Pulmonary artery endothelial cell (primary cell): Measurements from ENCODE around the gene TJAP1. TPM values are rescaled to one million over a fixed set of nuclear protein-coding genes. Genes with fewer than 3 reads are reported as not detected.
"Not testable (repeated sequence)": the region's sequence is repeated elsewhere in the genome, so short reads cannot be mapped to it uniquely, and the experiment has no call there.

Source experiments
- DNase-seq: peaks from one replicate; pipeline ENCODE4 v3.0.0-alpha.2; 2011; ENCODE audit warnings: low read depth, low spot score
- total RNA-seq: library from RNA; depleted of rRNA; stranded (reverse); fragments of >200 nt; gene quantifications from 2 replicates; pipeline ENCODE4 v1.2.3, GENCODE V29; 2014

Gene TJAP1
- total RNA-seq, 1 donor from 2014 or later, result 8.9 TPM

DNA sequence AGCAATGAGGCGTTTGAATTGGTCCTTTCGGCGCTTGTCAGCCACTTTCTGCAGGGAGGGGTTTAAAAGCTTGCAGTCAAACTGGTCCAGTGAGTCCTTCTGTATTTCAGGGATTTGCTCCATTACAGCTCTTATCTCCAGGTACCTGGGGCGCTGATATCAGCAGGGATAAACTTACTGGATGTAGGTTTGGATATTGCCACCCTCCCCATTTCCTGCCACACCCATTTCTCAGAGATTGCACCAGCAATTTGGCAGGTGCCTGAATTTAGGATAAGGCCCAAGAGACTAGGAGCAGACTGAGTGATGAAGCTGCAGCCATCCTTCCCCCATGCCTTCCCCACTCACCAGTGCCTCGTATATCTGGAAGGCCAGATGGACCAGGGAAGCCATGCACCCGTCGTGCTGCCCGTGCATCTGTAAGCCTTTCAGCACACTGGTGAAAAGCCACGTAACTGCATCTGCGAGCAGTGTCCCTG, 47.2 kb downstream of the TJAP1 start:
- no peak for DNase-seq

DNA sequence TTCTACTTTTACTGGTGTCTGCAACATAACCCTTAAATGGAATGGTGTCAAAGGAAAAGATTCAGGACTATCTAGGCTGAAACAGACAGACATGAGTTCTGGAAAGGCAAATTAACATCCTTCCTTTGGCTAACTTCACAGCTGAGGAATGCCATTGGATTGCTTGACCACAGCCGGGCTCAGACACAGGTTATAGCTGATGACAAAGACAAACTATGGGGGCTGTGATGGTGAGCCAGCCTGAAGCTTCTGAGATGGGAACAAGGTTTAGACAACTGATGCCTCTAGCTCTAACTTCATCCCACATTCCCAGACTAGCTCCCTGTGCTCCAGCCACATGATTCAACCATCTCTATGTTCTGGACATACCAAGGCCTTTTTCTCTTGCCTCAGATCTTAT, 54.8 kb downstream of the TJAP1 start:
- DNase-seq, result no peak

- DNase-seq, result not testable (repeated sequence)
These were observed 61.6 kb downstream of the TJAP1 start for GRCh38 chr6:43538986-43539385.

DNA sequence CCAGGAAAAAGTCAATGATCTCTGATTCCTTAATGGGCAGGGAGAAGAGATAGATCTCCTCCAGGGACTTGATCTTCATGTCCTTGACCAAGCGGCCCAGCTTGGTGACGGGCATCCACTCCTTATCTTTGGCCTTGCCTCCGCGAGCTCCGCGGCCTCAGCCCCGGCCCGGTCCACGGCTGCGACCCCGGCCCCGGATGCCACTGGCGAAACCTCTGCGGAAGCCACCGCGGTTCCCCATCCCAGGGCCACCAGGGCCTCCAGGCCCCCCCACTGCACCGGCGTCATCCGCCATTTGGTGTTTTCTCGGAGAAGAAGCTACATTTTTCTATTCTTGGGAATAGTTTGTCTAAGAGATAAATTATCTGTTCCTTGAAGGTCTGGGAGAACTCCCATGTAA, 62.0 kb downstream of the TJAP1 start:
- DNase-seq, result not testable (repeated sequence)

- no peak for DNase-seq
These were observed 63.1 kb downstream of the TJAP1 start for GRCh38 chr6:43540507-43540906.

DNA sequence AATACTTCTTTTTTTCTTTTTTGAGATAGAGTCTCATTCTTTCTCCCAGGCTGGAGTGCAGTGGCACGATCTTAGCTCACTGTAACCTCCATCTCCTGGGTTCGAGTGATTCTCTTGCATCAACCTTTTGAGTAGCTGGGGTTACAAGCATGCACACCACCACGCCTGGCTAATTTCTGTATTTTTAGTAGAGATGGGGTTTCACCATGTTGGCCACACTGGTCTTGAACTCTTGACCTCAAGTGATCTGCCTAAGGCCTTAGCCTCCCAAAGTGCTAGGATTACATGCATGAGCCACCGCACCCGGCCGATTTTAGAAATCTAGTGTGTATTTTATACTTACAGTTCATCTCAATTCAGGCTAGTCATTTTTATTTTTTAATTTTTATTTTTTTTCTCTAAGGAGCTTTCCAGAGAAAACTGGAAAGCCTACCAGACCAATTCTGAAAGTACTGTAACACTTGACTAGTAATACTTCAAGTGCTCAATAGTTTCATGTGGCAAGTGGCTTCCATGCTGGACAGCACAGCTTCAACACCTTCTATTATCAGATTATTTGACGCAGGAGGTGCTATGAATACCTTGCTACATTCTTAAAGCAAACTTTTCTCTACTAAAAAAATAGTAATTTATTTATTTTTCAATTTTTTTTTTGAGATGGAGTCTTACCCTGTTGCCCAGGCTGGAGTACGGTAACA, 64.6 kb downstream of the TJAP1 start:
- no peak for DNase-seq

- no peak for DNase-seq
These were observed 67.1 kb downstream of the TJAP1 start for GRCh38 chr6:43544461-43544860.

DNA sequence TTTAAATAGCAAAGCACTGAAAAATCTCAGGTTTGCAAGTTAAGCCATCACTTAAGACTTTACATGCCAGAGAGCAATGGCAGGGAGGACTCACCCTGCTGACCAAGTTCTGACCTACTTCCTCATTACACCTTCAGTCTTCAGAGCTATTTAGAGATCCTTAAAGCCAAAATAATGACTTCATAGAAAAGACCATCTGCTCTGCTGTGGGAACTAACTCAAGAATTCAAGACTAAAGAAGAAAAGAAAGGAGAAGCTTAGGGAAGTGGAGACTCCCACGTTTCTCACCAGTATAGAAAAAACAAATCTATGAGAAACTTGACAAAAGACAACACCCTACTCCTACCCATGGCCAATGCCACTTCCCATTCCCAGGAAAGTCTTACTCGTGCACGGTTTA, 69.9 kb downstream of the TJAP1 start:
- no peak for DNase-seq

Other genes starting within 250 kb of the TJAP1 start
- 21.7 and 58.4 TPM in 2 replicates for gene DNPH1, start 248.1 kb upstream of the TJAP1 start, total RNA-seq
- gene TTBK1, start 234.1 kb upstream of the TJAP1 start, total RNA-seq, result under 0.01 and 0.07 TPM in 2 replicates
- not detected in 2 replicates for gene SLC22A7, start 179.3 kb upstream of the TJAP1 start, total RNA-seq
- not detected in 2 replicates for gene CRIP3, start 168.7 kb upstream of the TJAP1 start, total RNA-seq
- 5.6 and 6.7 TPM in 2 replicates for gene ZNF318, start 107.9 kb upstream of the TJAP1 start, total RNA-seq
- gene ABCC10, start 50.0 kb upstream of the TJAP1 start, total RNA-seq, result 15.0 and 21.7 TPM in 2 replicates
- 0.13 and 0.25 TPM in 2 replicates for gene DLK2, start 22.0 kb upstream of the TJAP1 start, total RNA-seq
- gene LRRC73, start 32.8 kb downstream of the TJAP1 start, total RNA-seq, result 0.14 and 0.20 TPM in 2 replicates
- gene YIPF3, start 39.4 kb downstream of the TJAP1 start, total RNA-seq, result 86.2 and 90.1 TPM in 2 replicates
- gene POLR1C, start 39.5 kb downstream of the TJAP1 start, total RNA-seq, result 45.7 and 47.5 TPM in 2 replicates
- gene XPO5, start 98.5 kb downstream of the TJAP1 start, total RNA-seq, result 32.8 and 46.7 TPM in 2 replicates
- gene POLH, start 98.6 kb downstream of the TJAP1 start, total RNA-seq, result 26.4 and 31.2 TPM in 2 replicates
- 38.5 and 40.5 TPM in 2 replicates for gene GTPBP2, start 151.7 kb downstream of the TJAP1 start, total RNA-seq
- 19.3 and 25.0 TPM in 2 replicates for gene MAD2L1BP, start 158.3 kb downstream of the TJAP1 start, total RNA-seq
- 0.32 and 0.40 TPM in 2 replicates for gene RSPH9, start 167.5 kb downstream of the TJAP1 start, total RNA-seq
- 44.4 and 55.3 TPM in 2 replicates for gene MRPS18A, start 210.2 kb downstream of the TJAP1 start, total RNA-seq